Measurements from ENCODE around the gene ZCCHC17. TPM values are rescaled to one million over a fixed set of nuclear protein-coding genes. Genes with fewer than 3 reads are reported as not detected.

ZCCHC17 gene
- total and polyA plus RNA-seq, 3 donors from 2014 or later: 61.1 to 105 (median 75.0) TPM

DNA sequence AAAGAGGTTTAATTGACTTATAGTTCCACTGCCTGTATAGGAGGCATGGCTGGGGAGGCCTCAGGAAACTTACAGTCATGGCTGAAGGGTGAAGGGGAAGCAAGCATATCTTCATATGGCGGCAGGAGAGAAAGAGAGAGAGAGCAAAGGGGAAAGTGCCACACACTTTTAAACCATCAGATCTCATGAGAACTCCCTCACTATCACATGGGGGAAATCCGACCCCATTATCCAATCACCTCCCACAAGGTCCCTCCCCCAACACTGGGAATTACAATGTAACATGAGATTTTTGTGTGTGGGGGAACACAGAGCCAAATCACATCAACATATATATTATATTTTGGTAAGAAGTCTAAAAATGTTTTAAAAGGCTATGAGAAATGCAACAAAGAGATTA, 48.8 kb downstream of the ZCCHC17 start:
- intact Hi-C loops (cut with DNase I; ENCODE audit: low total_unique reads): no loop called here
- H3K36me3 ChIP-seq (ENCODE audit: low read depth, missing control alignments): no peaks in the 10 kb centered on the region

DNA sequence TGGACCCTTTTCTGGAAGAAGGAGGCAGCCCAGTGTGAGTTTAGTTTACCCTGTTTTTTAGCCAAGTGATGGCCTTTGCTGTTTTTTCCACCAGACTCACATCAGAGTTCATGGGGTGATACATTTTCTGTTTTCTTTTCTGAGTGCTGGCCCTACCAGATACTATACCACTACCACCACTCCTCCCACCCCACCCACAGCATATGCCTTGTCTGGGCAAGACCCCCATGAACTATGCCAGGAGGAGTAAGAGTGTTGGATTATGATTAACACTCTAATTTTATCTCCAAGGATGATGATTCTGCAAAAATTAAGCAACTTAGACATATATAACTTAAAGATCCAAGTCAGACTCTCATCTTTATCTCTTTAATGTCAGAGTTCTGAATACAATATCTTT, 50.0 kb downstream of the ZCCHC17 start:
- no peak overlapping the region for H3K27ac ChIP-seq
- no peak for TF ChIP-seq POLR2A (IDR thresholded peaks at IDR 0.05)
- TF ChIP-seq, protein P1, sequence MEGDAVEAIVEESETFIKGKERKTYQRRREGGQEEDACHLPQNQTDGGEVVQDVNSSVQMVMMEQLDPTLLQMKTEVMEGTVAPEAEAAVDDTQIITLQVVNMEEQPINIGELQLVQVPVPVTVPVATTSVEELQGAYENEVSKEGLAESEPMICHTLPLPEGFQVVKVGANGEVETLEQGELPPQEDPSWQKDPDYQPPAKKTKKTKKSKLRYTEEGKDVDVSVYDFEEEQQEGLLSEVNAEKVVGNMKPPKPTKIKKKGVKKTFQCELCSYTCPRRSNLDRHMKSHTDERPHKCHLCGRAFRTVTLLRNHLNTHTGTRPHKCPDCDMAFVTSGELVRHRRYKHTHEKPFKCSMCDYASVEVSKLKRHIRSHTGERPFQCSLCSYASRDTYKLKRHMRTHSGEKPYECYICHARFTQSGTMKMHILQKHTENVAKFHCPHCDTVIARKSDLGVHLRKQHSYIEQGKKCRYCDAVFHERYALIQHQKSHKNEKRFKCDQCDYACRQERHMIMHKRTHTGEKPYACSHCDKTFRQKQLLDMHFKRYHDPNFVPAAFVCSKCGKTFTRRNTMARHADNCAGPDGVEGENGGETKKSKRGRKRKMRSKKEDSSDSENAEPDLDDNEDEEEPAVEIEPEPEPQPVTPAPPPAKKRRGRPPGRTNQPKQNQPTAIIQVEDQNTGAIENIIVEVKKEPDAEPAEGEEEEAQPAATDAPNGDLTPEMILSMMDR (IDR thresholded peaks at IDR 0.05): no peak
- intact Hi-C loops (cut with DNase I; ENCODE audit: low total_unique reads): no loop called here
- H3K9me3 ChIP-seq: no peaks in the 10 kb centered on the region
- DNase-seq: no peak
- no peak overlapping the region for H3K4me3 ChIP-seq
- no peaks in the 10 kb centered on the region for H3K4me1 ChIP-seq
- no peaks in the 10 kb centered on the region for H3K27me3 ChIP-seq
- H3K36me3 ChIP-seq (ENCODE audit: low read depth, missing control alignments): no peaks in the 10 kb centered on the region

More for the DNA sequence above, 48.8 kb downstream of the ZCCHC17 start:
- no peak for TF ChIP-seq POLR2A (IDR thresholded peaks at IDR 0.05)
- TF ChIP-seq, protein P1 (IDR thresholded peaks at IDR 0.05): no peak
- H3K4me3 ChIP-seq: no peak overlapping the region
- H3K9me3 ChIP-seq: no peaks in the 10 kb centered on the region
- H3K27me3 ChIP-seq: no peaks in the 10 kb centered on the region
- no peaks in the 10 kb centered on the region for H3K4me1 ChIP-seq
- WGBS, 2 donors: 74 to 100% methylated on average over 2 of the region's 2 CpGs
- no peak overlapping the region for H3K27ac ChIP-seq
- DNase-seq: no peak

DNA sequence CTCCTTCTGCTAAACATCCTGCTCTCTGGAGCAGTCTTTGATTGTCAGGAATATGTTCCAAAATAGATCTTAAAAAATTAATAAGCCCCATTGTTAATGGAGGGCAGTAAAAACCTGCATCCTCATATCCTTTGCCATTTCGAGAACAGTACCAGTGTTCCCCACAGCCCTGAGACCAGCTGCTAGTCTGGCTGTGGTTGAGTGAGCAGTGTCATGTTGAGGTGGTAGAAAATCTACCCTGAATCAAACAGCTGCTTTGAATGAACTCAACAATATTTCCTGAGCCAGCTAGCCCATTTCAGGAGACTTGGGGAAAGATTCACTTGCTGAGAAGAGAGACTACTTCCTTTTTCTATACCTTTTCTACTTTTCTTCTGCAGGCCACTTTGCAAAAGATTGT, 51.6 kb downstream of the ZCCHC17 start:
- no peak for DNase-seq
- no peak overlapping the region for H3K4me3 ChIP-seq
- H3K27ac ChIP-seq: no peak overlapping the region
- 88 to 94% methylated on average over 1 of the region's 1 CpG for WGBS, 2 donors
- no peaks in the 10 kb centered on the region for H3K36me3 ChIP-seq (ENCODE audit: low read depth, missing control alignments)
- H3K9me3 ChIP-seq: no peaks in the 10 kb centered on the region
- TF ChIP-seq, protein P1 (IDR thresholded peaks at IDR 0.05): no peak
- no peak for TF ChIP-seq POLR2A (IDR thresholded peaks at IDR 0.05)
- intact Hi-C loops (cut with DNase I; ENCODE audit: low total_unique reads): no loop called here
- H3K27me3 ChIP-seq: no peaks in the 10 kb centered on the region
- no peaks in the 10 kb centered on the region for H3K4me1 ChIP-seq

DNA sequence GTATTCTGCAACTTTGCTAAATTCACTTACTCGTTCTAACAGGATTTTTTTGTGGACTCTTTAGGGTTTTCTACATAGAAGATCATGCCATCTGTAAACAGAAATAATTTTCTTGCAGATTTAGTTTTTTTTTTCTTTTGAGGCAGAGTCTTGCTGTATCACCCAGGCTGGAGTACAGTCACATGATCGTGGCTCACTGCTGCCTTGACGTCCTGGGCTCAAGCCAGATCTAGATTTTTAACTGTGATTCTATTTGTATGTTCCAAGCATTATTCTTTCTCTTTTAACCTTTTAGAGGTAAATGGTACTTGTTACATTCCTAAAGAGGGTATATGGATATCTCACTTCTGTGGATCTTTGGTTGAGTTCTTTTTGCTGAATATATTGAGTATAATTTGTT, 57.5 kb downstream of the ZCCHC17 start:
- 65 to 69% methylated on average over 3 of the region's 3 CpGs for WGBS, 2 donors
- no peak for DNase-seq
- Histone ChIP-seq H3K27me3 (no peaks in the 10 kb centered on the region), H3K4me1 (no peaks in the 10 kb centered on the region), H3K4me3 (no peak overlapping the region), H3K36me3 (ENCODE audit: low read depth, missing control alignments) (no peaks in the 10 kb centered on the region), H3K27ac (no peak overlapping the region), H3K9me3 (no peaks in the 10 kb centered on the region)
- no peak for TF ChIP-seq POLR2A (IDR thresholded peaks at IDR 0.05)
- TF ChIP-seq, protein P1 (IDR thresholded peaks at IDR 0.05): no peak
- intact Hi-C loops (cut with DNase I; ENCODE audit: low total_unique reads): no loop called here

DNA sequence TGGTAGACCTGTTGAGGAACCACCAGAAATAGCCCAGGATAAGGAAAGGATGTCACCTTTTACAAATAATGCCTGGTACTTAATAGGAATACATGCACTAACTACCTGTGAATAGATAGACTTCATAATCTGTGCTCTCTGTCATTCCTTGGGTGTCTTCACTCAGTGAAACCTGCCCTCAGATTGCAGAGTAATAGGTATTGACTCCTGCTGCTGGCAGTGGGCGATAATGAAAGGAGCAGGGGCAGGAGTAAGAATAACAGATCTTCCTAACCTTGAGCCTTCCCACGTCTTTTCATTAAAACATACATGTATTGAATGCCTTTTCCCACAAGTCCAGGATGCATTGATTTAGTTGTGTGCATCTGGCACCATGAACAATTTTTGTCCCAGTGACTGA, 59.6 kb downstream of the ZCCHC17 start:
- Histone ChIP-seq H3K4me1 (no peaks in the 10 kb centered on the region), H3K36me3 (ENCODE audit: low read depth, missing control alignments) (no peaks in the 10 kb centered on the region), H3K9me3 (no peaks in the 10 kb centered on the region), H3K27ac (no peak overlapping the region), H3K27me3 (no peaks in the 10 kb centered on the region), H3K4me3 (no peak overlapping the region)
- DNase-seq: no peak
- intact Hi-C loops (cut with DNase I; ENCODE audit: low total_unique reads): no loop called here
- TF ChIP-seq POLR2A (IDR thresholded peaks at IDR 0.05): no peak
- TF ChIP-seq, protein P1 (IDR thresholded peaks at IDR 0.05): no peak
- WGBS, 2 donors: 95 to 98% methylated on average over 2 of the region's 2 CpGs

Measured in testis (tissue), 3 donors.